Chondrocyte (in vitro differentiated cells): ENCODE data around the gene SPECC1L. TPM values are rescaled to one million over a fixed set of nuclear protein-coding genes. Genes with fewer than 3 reads are reported as not detected.
"Not testable (repeated sequence)": the region's sequence is repeated elsewhere in the genome, so short reads cannot be mapped to it uniquely, and the experiment has no call there.

ENCODE experiments used
- DNase-seq: peaks from one replicate; pipeline ENCODE4 v3.0.0; 2021; ENCODE audit warnings: mixed read lengths, low spot score
- H3K27ac Mint-ChIP-seq: one replicate; pipeline ENCODE4 v1.8.0; 2021; ENCODE audit warnings: mild to moderate bottlenecking, moderate library complexity, mixed read lengths; ENCODE audit not compliant: unreplicated experiment
- H3K27me3 Mint-ChIP-seq: 2 replicates; pipeline ENCODE4 v1.8.0; 2021; ENCODE audit warnings: low read depth, mixed read lengths
- H3K36me3 Mint-ChIP-seq: 2 replicates; pipeline ENCODE4 v1.8.0; 2021; ENCODE audit warnings: low read depth, mixed read lengths
- H3K4me1 Mint-ChIP-seq: 2 replicates; pipeline ENCODE4 v1.8.0; 2021; ENCODE audit warnings: low read depth, mild to moderate bottlenecking, mixed read lengths
- H3K4me3 Mint-ChIP-seq: one replicate; pipeline ENCODE4 v1.8.0; 2021; ENCODE audit warnings: mild to moderate bottlenecking, moderate library complexity, mixed read lengths; ENCODE audit not compliant: unreplicated experiment
- H3K9me3 Mint-ChIP-seq: 2 replicates; pipeline ENCODE4 v1.8.0; 2021; ENCODE audit warnings: low read depth, mixed read lengths
- total RNA-seq: library from RNA; stranded (reverse); gene quantifications from 3 replicates; pipeline ENCODE4 v1.2.1, GENCODE V29; 2021
- TF ChIP-seq, protein P1 (sequence below): fragments of 200-600 bp; sonication (generic); IDR thresholded peaks from 2 replicates; pipeline ENCODE4 v1.5.0; 2021; ENCODE audit warnings: antibody characterized with exemption, mild to moderate bottlenecking, moderate library complexity

Gene SPECC1L
- total RNA-seq, 1 donor from 2014 or later, result 91.3 TPM

DNA sequence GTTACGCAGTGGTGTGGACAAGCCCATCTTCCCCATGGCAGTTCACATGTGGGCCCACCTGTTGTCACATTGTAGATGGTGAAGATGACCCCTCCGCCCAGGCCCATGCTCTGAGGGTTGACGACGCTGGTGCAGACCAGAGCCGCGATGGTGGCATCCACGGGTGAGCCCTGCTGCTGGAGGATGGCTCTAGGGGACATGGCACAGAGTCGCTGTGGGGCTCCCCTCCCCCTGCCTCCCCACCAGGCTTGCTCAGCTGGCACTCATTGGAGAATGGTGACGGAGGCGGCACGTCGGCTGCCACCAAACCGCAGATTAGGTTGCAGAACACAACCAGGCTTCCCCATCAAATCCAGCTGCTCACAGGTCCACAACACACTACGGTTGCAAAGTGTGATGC is 36.8 kb upstream of the SPECC1L start:
- no peak for DNase-seq
- H3K9me3 Mint-ChIP-seq, result no peaks in the 10 kb centered on the region
- H3K4me1 Mint-ChIP-seq, result peaks cover 6% of the 10 kb centered on the region
- H3K27me3 Mint-ChIP-seq, result no peaks in the 10 kb centered on the region
- H3K27ac Mint-ChIP-seq, result no peak overlapping the region
- peaks cover 10% of the 10 kb centered on the region for H3K36me3 Mint-ChIP-seq
- TF ChIP-seq, protein P1, sequence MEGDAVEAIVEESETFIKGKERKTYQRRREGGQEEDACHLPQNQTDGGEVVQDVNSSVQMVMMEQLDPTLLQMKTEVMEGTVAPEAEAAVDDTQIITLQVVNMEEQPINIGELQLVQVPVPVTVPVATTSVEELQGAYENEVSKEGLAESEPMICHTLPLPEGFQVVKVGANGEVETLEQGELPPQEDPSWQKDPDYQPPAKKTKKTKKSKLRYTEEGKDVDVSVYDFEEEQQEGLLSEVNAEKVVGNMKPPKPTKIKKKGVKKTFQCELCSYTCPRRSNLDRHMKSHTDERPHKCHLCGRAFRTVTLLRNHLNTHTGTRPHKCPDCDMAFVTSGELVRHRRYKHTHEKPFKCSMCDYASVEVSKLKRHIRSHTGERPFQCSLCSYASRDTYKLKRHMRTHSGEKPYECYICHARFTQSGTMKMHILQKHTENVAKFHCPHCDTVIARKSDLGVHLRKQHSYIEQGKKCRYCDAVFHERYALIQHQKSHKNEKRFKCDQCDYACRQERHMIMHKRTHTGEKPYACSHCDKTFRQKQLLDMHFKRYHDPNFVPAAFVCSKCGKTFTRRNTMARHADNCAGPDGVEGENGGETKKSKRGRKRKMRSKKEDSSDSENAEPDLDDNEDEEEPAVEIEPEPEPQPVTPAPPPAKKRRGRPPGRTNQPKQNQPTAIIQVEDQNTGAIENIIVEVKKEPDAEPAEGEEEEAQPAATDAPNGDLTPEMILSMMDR, result no peak
- no peak overlapping the region for H3K4me3 Mint-ChIP-seq

DNA sequence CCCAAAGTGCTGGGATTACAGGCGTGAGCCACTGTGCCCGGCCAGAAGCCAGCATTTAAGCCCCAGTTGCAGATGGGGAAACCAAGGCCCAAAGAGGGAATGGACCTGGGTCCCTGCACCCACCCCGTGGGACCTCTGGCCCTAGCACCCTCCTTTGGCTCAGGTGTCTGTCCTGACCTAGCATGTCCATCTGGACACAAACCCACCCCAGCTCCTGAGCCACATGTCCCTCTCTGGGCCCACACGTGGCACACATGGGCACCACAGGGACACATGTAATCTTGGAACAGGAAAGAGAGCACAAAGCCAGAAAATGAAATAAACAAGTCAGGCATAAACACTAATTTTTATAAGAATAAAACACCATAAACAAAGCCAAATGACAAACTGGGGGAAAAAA is 35.3 kb upstream of the SPECC1L start:
- H3K36me3 Mint-ChIP-seq, result peaks cover 9% of the 10 kb centered on the region
- no peak for DNase-seq
- H3K4me1 Mint-ChIP-seq, result peaks cover 6% of the 10 kb centered on the region
- no peak overlapping the region for H3K27ac Mint-ChIP-seq
- no peaks in the 10 kb centered on the region for H3K27me3 Mint-ChIP-seq
- no peak overlapping the region for H3K4me3 Mint-ChIP-seq
- TF ChIP-seq, protein P1, result no peak
- H3K9me3 Mint-ChIP-seq, result no peaks in the 10 kb centered on the region

GRCh38 chr22:24236656-24237055 is 34.0 kb upstream of the SPECC1L start:
- Mint-ChIP-seq H3K4me3 (no peak overlapping the region), H3K4me1 (peaks cover 10% of the 10 kb centered on the region), H3K27ac (no peak overlapping the region), H3K36me3 (peaks cover 4% of the 10 kb centered on the region), H3K27me3 (no peaks in the 10 kb centered on the region), H3K9me3 (no peaks in the 10 kb centered on the region)
- no peak for DNase-seq
- TF ChIP-seq, protein P1, result no peak

DNA sequence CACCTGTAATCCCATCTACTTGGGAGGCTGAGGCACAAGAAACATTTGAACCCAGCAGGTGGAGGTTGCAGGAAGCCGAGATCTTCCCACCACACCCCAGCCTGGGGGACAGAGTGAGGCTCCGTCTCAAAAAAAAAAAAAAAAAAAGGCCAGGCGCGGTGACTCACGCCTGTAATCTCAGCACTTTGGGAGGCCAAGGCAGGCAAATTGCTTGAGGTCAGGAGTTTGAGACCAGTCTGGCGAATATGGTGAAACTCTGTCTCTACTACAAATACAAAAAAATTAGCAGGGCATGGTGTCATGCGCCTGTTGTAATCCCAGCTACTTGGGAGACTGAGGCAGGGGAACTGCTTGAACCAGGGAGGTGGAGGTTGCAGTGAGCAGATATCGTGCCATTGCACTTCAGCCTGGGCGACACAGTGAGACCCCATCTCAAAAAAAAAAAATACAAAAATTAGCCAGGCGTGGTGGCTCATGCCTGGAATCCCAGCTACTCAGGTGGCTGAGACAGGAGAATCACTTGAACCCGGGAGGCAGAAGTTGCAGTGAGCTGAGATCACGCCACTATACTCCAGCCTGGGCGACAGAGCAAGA is 32.4 kb upstream of the SPECC1L start:
- not testable (repeated sequence) for H3K27ac Mint-ChIP-seq, H3K9me3 Mint-ChIP-seq, H3K36me3 Mint-ChIP-seq, DNase-seq, H3K4me3 Mint-ChIP-seq, H3K27me3 Mint-ChIP-seq
- peaks cover 23% of the 10 kb centered on the region for H3K4me1 Mint-ChIP-seq

GRCh38 chr22:24240381-24240780 is 30.2 kb upstream of the SPECC1L start:
- no peak overlapping the region for H3K4me3 Mint-ChIP-seq
- peaks cover 45% of the 10 kb centered on the region for H3K4me1 Mint-ChIP-seq
- H3K9me3 Mint-ChIP-seq, result no peaks in the 10 kb centered on the region

DNA sequence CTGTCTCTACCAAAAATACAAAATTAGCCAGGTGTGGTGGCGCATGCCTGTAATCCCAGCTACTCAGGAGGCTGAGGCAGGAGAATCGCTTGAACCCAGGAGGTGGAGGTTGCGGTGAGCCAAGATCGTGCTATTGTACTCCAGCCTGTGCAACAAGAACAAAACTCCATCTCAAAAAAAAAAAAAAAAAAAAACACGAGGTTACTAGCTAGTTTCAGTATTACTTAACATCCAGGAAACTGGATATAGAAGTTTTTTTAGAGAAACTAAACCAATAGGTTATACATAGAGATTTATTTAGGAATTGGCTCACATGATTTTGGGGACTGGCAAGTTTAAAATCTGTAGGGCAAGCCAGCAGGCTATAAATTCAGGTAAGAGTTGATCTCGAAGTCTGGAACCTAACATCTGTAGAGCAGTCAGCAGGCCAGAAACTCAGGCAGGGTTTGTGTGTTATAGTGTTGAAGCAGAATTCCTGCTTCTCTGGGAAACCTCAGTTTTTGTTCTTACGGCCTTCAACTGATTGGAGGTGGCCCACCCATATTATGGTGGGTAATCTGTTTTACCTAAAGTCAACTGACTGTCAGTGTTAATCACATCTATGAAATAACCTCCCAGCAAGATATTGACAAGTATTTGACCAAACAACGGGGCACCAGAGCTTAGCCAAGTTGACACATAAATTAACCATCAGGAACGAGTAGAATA is 29.5 kb upstream of the SPECC1L start:
- not testable (repeated sequence) for H3K27me3 Mint-ChIP-seq, H3K27ac Mint-ChIP-seq, H3K9me3 Mint-ChIP-seq, H3K36me3 Mint-ChIP-seq, DNase-seq, H3K4me3 Mint-ChIP-seq
- H3K4me1 Mint-ChIP-seq, result peaks cover 53% of the 10 kb centered on the region

More at GRCh38 chr22:24240381-24240780, 30.2 kb upstream of the SPECC1L start:
- TF ChIP-seq, protein P1, result no peak
- Mint-ChIP-seq H3K27me3 (no peaks in the 10 kb centered on the region), H3K36me3 (peaks cover 4% of the 10 kb centered on the region), H3K27ac (no peak overlapping the region)
- DNase-seq, result peak; percentile 7

- H3K36me3 Mint-ChIP-seq, H3K27me3 Mint-ChIP-seq, H3K9me3 Mint-ChIP-seq: not testable (repeated sequence)
- Mint-ChIP-seq H3K27ac (peak overlapping the region; percentile 93), H3K4me1 (peaks cover 64% of the 10 kb centered on the region), H3K4me3 (peak overlapping the region; percentile 77)
- DNase-seq, result peak; percentile 75
Measured at GRCh38 chr22:24243417-24243816, 27.2 kb upstream of the SPECC1L start.
